Measurements from ENCODE around the gene BCR.

GRCh38 chr22:23157560-23158515, 22.5 kb upstream of the BCR start:
- TF ChIP-seq POLR2A (IDR thresholded peaks at IDR 0.05) = no peak
- TF ChIP-seq CTCF (IDR thresholded peaks at IDR 0.05) = no peak
